ENCODE measurements around the gene TUBGCP6. TPM values are rescaled to one million over a fixed set of nuclear protein-coding genes. Genes with fewer than 3 reads are reported as not detected.

The TUBGCP6 gene
- total RNA-seq, 4 donors from 2014 or later: 18.7 to 27.4 (median 19.2) TPM

DNA sequence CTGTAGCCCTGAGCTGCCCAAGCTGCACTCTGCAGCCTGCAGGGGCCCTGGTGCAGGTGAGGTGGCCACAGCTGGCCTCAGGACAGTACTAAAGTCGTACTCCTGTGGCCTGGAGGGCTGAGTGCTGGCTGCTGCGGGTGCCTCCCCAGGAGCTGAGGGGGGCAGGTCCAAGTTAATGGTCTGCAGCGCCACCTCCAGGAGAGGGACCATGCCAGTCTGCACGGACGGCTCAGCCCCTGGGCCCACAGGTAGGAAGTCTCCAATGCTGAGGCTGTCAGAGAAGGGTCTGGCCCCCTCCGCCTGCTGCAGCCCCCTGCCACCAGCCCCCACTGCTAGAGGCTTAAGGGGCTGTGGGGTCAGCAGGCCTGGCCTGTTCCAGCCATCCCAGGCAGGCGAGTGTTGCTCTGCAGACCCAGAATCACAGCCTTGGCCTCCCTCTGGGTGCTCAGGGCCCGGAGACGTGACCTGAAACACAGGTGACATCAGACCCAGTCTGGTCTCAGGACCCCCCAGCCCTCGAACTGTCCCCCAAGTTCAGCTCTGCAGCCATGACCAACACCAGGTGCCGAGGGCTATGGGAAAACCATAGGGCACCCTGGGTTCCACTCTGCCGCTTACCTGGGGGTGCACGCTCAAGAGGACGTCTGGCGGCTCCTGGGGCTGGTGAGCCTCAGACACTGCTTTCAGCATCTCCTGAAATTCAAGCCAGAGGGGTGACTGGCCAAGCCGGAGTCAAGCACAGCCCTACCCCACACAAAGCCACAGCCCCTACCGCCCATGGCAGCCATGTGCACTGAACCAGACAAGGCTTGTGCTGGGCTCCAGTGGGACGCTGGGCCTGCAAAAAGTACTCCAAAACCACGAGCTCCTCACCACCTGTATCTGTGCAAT is 23.2 kb downstream of the TUBGCP6 start:
- Histone ChIP-seq H3K4me1 (no peaks in the 10 kb centered on the region), H3K36me3 (peaks cover 0 to 89% of the 10 kb centered on the region in 2 donors), H3K4me3 (no peak overlapping the region), H3K9me3 (no peaks in the 10 kb centered on the region), H3K27me3 (no peaks in the 10 kb centered on the region), H3K27ac (no peak overlapping the region)
- in situ Hi-C loops (cut with MboI; ENCODE audit: low sequenced_read_pairs in 4 of 4) (no loop called here), intact Hi-C loops (cut with DNase I; ENCODE audit: low total_unique reads) (no loop called here)
- DNase-seq (no peak), ATAC-seq (no peak)
- no peak for TF ChIP-seq POLR2A (IDR thresholded peaks at IDR 0.05)
- no peak for TF ChIP-seq CTCF (IDR thresholded peaks at IDR 0.05 in 4 of 5, conservative IDR thresholded peaks at IDR 0.05 in 1 of 5)

DNA sequence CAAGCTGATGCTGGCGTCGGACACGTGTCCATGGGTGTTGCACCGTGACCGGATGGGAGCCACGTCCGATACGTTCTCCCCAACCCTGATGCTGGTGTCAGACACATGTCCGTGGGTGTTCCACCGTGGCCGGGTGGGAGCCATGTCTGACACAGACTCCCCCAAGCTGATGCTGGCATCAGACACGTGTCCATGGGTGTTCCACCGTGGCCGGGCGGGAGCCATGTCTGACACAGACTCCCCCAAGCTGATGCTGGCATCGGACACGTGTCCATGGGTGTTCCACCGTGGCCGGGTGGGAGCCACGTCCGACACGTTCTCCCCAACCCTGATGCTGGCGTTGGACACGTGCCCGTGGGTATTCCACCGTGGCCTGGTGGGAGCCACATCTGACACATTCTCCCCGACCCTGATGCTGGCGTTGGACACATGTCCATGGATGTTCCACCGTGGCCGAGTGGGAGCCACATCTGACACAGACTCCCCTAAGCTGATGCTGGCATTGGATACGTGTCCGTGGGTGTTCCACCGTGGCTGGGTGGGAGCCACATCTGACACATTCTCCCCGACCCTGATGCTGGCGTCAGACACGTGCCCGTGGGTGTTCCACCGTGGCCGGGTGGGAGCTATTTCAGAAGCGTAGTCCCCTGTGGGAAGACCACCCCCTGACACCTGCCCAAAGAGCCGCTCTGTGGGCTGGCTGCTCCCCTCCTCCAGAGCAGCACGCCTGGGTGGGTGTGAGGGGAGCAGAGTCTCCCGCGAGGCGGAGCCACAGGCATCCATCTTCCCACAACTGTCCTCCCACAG is 24.0 kb downstream of the TUBGCP6 start:
- H3K4me3 ChIP-seq: no peak overlapping the region
- in situ Hi-C loops (cut with MboI; ENCODE audit: low sequenced_read_pairs in 4 of 4) (no loop called here), intact Hi-C loops (cut with DNase I; ENCODE audit: low total_unique reads) (no loop called here)
- no peak for TF ChIP-seq CTCF (IDR thresholded peaks at IDR 0.05 in 4 of 5, conservative IDR thresholded peaks at IDR 0.05 in 1 of 5)
- no peak for TF ChIP-seq POLR2A (IDR thresholded peaks at IDR 0.05)
- no peak for DNase-seq
- H3K4me1 ChIP-seq: no peaks in the 10 kb centered on the region
- no peaks in the 10 kb centered on the region for H3K27me3 ChIP-seq
- H3K9me3 ChIP-seq: no peaks in the 10 kb centered on the region
- H3K36me3 ChIP-seq: peaks cover 0 to 93% of the 10 kb centered on the region in 2 donors
- no peak overlapping the region for H3K27ac ChIP-seq
- no peak for ATAC-seq

- peaks cover 0 to 90% of the 10 kb centered on the region in 2 donors for H3K36me3 ChIP-seq
- in situ Hi-C loops (cut with MboI; ENCODE audit: low sequenced_read_pairs in 4 of 4): no loop called here
- no peaks in the 10 kb centered on the region for H3K27me3 ChIP-seq
- H3K9me3 ChIP-seq: no peaks in the 10 kb centered on the region
- H3K4me3 ChIP-seq: no peak overlapping the region
- DNase-seq (no peak), ATAC-seq (no peak)
- H3K4me1 ChIP-seq: no peaks in the 10 kb centered on the region
- peak overlapping the region; percentile 51 to 67 (median 63) for H3K27ac ChIP-seq
- TF ChIP-seq CTCF (IDR thresholded peaks at IDR 0.05 in 4 of 5, conservative IDR thresholded peaks at IDR 0.05 in 1 of 5): no peak
- TF ChIP-seq POLR2A (IDR thresholded peaks at IDR 0.05): no peak
- intact Hi-C loops (cut with DNase I; ENCODE audit: low total_unique reads): no loop called here
Measured at GRCh38 chr22:50219800-50220602, 24.8 kb downstream of the TUBGCP6 start.

DNA sequence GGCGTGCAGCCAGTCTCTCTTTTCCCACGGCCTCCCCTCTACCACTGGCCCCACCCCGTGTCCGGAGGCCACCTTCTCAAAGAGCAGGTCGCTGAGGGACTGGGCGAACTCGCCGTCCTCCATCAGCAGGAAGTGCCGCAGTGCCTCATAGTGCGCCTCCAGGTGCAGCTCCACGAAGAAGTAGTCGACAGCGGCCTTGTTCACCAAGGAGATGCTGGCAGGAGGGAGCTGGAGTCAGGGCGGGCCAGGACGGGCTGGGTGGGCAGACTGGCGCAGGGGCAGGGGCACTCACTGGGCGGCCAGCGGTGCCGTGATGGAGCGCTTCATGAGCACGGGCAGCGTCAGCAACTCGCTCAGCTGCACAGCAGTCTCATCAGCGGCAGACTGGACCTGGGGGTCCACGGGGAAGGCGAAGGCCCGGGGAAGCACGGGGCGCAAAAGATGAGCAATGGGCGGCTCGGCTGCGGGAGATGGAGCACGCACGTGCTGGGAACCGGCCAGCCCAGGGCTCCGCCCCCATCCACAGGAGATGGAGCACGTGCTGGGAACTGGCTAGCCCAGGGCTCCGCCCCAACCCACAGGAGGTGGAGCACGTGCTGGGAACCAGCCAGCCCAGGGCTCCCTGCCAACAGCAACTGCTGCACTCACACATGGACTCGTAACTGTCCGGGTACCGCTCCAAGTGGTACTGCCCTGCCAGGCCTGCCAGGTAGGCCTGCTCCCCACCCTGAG is 25.7 kb downstream of the TUBGCP6 start:
- no peak overlapping the region for H3K4me3 ChIP-seq
- intact Hi-C loops (cut with DNase I; ENCODE audit: low total_unique reads) (no loop called here), in situ Hi-C loops (cut with MboI; ENCODE audit: low sequenced_read_pairs in 4 of 4) (no loop called here)
- H3K27ac ChIP-seq: peak overlapping the region; percentile 51 to 67 (median 63)
- no peaks in the 10 kb centered on the region for H3K4me1 ChIP-seq
- no peak for TF ChIP-seq POLR2A (IDR thresholded peaks at IDR 0.05)
- no peak for TF ChIP-seq CTCF (IDR thresholded peaks at IDR 0.05 in 4 of 5, conservative IDR thresholded peaks at IDR 0.05 in 1 of 5)
- H3K36me3 ChIP-seq: peaks cover 0 to 90% of the 10 kb centered on the region in 2 donors
- ATAC-seq (peak; percentile 68 to 80), DNase-seq (peak; percentile 71 to 87)
- H3K27me3 ChIP-seq: no peaks in the 10 kb centered on the region
- H3K9me3 ChIP-seq: no peaks in the 10 kb centered on the region

All from gastrocnemius medialis (tissue), 4 donors.